IMR-90 (cell line): ENCODE data around the gene LDHAL6A.

ENCODE experiments used
- CEBPB ChIP-seq: IDR thresholded peaks from 2 replicates; pipeline ENCODE4 v1.6.1; 2012; ENCODE audit warnings: low read depth, low read length, improper control_type of control experiment
- CHD1 ChIP-seq: IDR thresholded peaks from 2 replicates; pipeline ENCODE4 v1.6.1; 2012; ENCODE audit warnings: low read depth, low read length, improper control_type of control experiment
- FOS ChIP-seq: fragments of 150-350 bp; IDR thresholded peaks from 2 replicates; pipeline ENCODE4 v1.6.1; 2016; ENCODE audit warnings: low read depth, low read length
- MAZ ChIP-seq: IDR thresholded peaks from 2 replicates; pipeline ENCODE4 v1.6.1; 2012; ENCODE audit warnings: low read depth, mild to moderate bottlenecking, low read length, improper control_type of control experiment, moderate library complexity, borderline replicate concordance
- MXI1 ChIP-seq: IDR thresholded peaks from 2 replicates; pipeline ENCODE4 v1.6.1; 2012; ENCODE audit warnings: low read depth, mild to moderate bottlenecking, low read length, moderate library complexity, borderline replicate concordance
- POLR2A ChIP-seq: IDR thresholded peaks from 2 replicates; pipeline ENCODE4 v1.6.1; 2012; ENCODE audit warnings: mild to moderate bottlenecking, low read depth, low read length
- RAD21 ChIP-seq: IDR thresholded peaks from 2 replicates; pipeline ENCODE4 v1.6.1; 2012; ENCODE audit warnings: low read length, improper control_type of control experiment
- RFX5 ChIP-seq: IDR thresholded peaks from 2 replicates; pipeline ENCODE4 v1.8.0; 2012; ENCODE audit warnings: low read depth, mild to moderate bottlenecking, low read length, moderate library complexity
- SMC3 ChIP-seq: fragments of 150-350 bp; IDR thresholded peaks from 2 replicates; pipeline ENCODE4 v1.6.1; 2016; ENCODE audit warnings: low read depth, mild to moderate bottlenecking, antibody characterized with exemption, low read length, moderate library complexity
- TF ChIP-seq, protein P1 (sequence below): conservative IDR thresholded peaks from 2 replicates; pipeline ENCODE4 v1.5.1; 2012; ENCODE audit warnings: mild to moderate bottlenecking, low read depth, low read length, improper control_type of control experiment

DNA sequence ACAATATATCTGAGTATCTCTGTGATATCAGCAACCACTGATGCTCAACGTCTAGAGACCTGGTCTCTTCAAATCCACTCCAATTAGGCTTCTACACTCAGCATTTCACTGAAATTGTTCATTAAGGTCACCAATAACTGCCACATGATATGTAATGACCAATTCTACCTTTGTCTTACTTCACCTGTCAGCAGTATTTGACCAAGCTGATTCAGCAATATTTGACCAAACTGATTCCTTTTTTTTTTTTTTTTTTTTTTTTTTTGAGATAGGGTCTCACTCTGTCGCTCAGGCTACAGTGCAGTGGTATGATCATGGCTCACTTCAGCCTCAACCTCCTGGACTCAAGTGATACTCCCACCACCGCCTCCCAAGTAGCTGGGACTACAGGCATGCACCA, 65.5 kb downstream of the LDHAL6A start:
- TF ChIP-seq SMC3 = no peak
- no peak for TF ChIP-seq POLR2A
- TF ChIP-seq, protein P1, sequence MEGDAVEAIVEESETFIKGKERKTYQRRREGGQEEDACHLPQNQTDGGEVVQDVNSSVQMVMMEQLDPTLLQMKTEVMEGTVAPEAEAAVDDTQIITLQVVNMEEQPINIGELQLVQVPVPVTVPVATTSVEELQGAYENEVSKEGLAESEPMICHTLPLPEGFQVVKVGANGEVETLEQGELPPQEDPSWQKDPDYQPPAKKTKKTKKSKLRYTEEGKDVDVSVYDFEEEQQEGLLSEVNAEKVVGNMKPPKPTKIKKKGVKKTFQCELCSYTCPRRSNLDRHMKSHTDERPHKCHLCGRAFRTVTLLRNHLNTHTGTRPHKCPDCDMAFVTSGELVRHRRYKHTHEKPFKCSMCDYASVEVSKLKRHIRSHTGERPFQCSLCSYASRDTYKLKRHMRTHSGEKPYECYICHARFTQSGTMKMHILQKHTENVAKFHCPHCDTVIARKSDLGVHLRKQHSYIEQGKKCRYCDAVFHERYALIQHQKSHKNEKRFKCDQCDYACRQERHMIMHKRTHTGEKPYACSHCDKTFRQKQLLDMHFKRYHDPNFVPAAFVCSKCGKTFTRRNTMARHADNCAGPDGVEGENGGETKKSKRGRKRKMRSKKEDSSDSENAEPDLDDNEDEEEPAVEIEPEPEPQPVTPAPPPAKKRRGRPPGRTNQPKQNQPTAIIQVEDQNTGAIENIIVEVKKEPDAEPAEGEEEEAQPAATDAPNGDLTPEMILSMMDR = no peak
- no peak for TF ChIP-seq RFX5
- no peak for TF ChIP-seq MAZ
- TF ChIP-seq FOS = no peak
- no peak for TF ChIP-seq CHD1
- TF ChIP-seq RAD21 = no peak
- TF ChIP-seq MXI1 = no peak
- no peak for TF ChIP-seq CEBPB
